Activated naive CD4-positive, alpha-beta T cell treated with anti-CD3 and anti-CD28 coated beads for 36 hours (primary cell): ENCODE measurements around the gene NMUR2. TPM values are rescaled to one million over a fixed set of nuclear protein-coding genes. Genes with fewer than 3 reads are reported as not detected.

ENCODE experiments used
- CTCF ChIA-PET: fragments of 350-600 bp; sonication (Branson Sonifier 250); formaldehyde crosslinking; loops from one replicate; lab custom pipeline; 2021; ENCODE audit warnings: antibody characterized with exemption; lab: Charles Lee
- DNase-seq: peaks from one replicate; pipeline ENCODE4 v3.0.0-alpha.2; 2020
- H3K27ac Mint-ChIP-seq: one replicate; pipeline ENCODE4 v1.8.0; 2021; ENCODE audit warnings: mild to moderate bottlenecking, mixed read lengths
- H3K27me3 Mint-ChIP-seq: one replicate; pipeline ENCODE4 v1.8.0; 2021; ENCODE audit warnings: low read depth, mixed read lengths
- H3K36me3 Mint-ChIP-seq: one replicate; pipeline ENCODE4 v1.8.0; 2021; ENCODE audit warnings: low read depth, mixed read lengths
- H3K4me1 Mint-ChIP-seq: one replicate; pipeline ENCODE4 v1.8.0; 2021; ENCODE audit warnings: low read depth, mixed read lengths
- H3K4me3 Mint-ChIP-seq: one replicate; pipeline ENCODE4 v1.8.0; 2021; ENCODE audit warnings: mild to moderate bottlenecking, moderate library complexity, mixed read lengths
- H3K9me3 Mint-ChIP-seq: one replicate; pipeline ENCODE4 v1.8.0; 2021; ENCODE audit warnings: mixed read lengths
- intact Hi-C: fragments of 100-400 bp; cut with micrococcal nuclease; formaldehyde crosslinking; loops from one replicate; pipeline ENCODE4 v1.15.1; 2023
- total RNA-seq, 2 experiments: library from RNA; stranded (reverse); gene quantifications; one replicate each; pipeline ENCODE4 v1.2.3, GENCODE V29; 2021

Gene NMUR2
- not detected for total RNA-seq

- Mint-ChIP-seq H3K4me3 (no peak within 1 kb of the TSS), H3K27me3 (peaks cover 3% of the 10 kb centered on the region), H3K27ac (no peak within 1 kb of the TSS), H3K9me3 (peaks cover 4% of the 10 kb centered on the region), H3K4me1 (no peaks in the 10 kb centered on the region), H3K36me3 (no peaks in the 10 kb centered on the region)
- no peak for DNase-seq
- intact Hi-C loops = no loop called here
- CTCF ChIA-PET = no interaction called here
Measured at GRCh38 chr5:152405145-152405544, at the start of gene NMUR2. NMUR2 (minus strand) TSS chr5:152405279; CDS start chr5:152405113, 166 bp downstream.

GRCh38 chr5:152443935-152444334 lies 38.9 kb upstream of the NMUR2 start:
- peaks cover 4% of the 10 kb centered on the region for H3K27me3 Mint-ChIP-seq
- H3K27ac Mint-ChIP-seq = no peak overlapping the region
- no peaks in the 10 kb centered on the region for H3K9me3 Mint-ChIP-seq
- no peak for DNase-seq
- intact Hi-C loops = no loop called here
- H3K4me3 Mint-ChIP-seq = no peak overlapping the region
- no peaks in the 10 kb centered on the region for H3K36me3 Mint-ChIP-seq
- CTCF ChIA-PET = interaction anchor here (1.3 kb wide), 1 partner anchor 11 kb away, joined by 3 read pairs; no protein-coding TSS in a partner anchor
- H3K4me1 Mint-ChIP-seq = no peaks in the 10 kb centered on the region

- Mint-ChIP-seq H3K36me3 (no peaks in the 10 kb centered on the region), H3K4me1 (no peaks in the 10 kb centered on the region), H3K4me3 (no peak overlapping the region), H3K27ac (no peak overlapping the region), H3K9me3 (no peaks in the 10 kb centered on the region), H3K27me3 (peaks cover 2% of the 10 kb centered on the region)
- intact Hi-C loops = no loop called here
- CTCF ChIA-PET = interaction anchor here (0.8 kb wide), 1 partner anchor 627 kb away, joined by 6 read pairs; no protein-coding TSS in a partner anchor
- DNase-seq = no peak
Measured at GRCh38 chr5:152439791-152440190, 34.7 kb upstream of the NMUR2 start.

GRCh38 chr5:152437866-152438265 lies 32.8 kb upstream of the NMUR2 start:
- H3K27me3 Mint-ChIP-seq = peaks cover 2% of the 10 kb centered on the region
- intact Hi-C loops = no loop called here
- H3K4me1 Mint-ChIP-seq = no peaks in the 10 kb centered on the region
- no peak for DNase-seq
- H3K27ac Mint-ChIP-seq = no peak overlapping the region
- H3K4me3 Mint-ChIP-seq = no peak overlapping the region
- no peaks in the 10 kb centered on the region for H3K36me3 Mint-ChIP-seq
- CTCF ChIA-PET = no interaction called here
- H3K9me3 Mint-ChIP-seq = no peaks in the 10 kb centered on the region

- no peak overlapping the region for H3K27ac Mint-ChIP-seq
- no peaks in the 10 kb centered on the region for H3K36me3 Mint-ChIP-seq
- CTCF ChIA-PET = no interaction called here
- intact Hi-C loops = no loop called here
- H3K27me3 Mint-ChIP-seq = no peaks in the 10 kb centered on the region
- H3K9me3 Mint-ChIP-seq = no peaks in the 10 kb centered on the region
- DNase-seq = no peak
- no peak overlapping the region for H3K4me3 Mint-ChIP-seq
- no peaks in the 10 kb centered on the region for H3K4me1 Mint-ChIP-seq
Measured at GRCh38 chr5:152427721-152428120, 22.6 kb upstream of the NMUR2 start.

GRCh38 chr5:152425083-152425482 lies 20.0 kb upstream of the NMUR2 start:
- intact Hi-C loops = no loop called here
- Mint-ChIP-seq H3K27ac (no peak overlapping the region), H3K36me3 (no peaks in the 10 kb centered on the region), H3K9me3 (no peaks in the 10 kb centered on the region), H3K4me1 (no peaks in the 10 kb centered on the region), H3K27me3 (no peaks in the 10 kb centered on the region), H3K4me3 (no peak overlapping the region)
- no peak for DNase-seq
- CTCF ChIA-PET = interaction anchor here (0.8 kb wide), 1 partner anchor 75 kb away, joined by 3 read pairs; no protein-coding TSS in a partner anchor

- CTCF ChIA-PET = interaction anchor here (0.8 kb wide), 1 partner anchor 74 kb away, joined by 3 read pairs; no protein-coding TSS in a partner anchor
- H3K4me3 Mint-ChIP-seq = no peak overlapping the region
- intact Hi-C loops = no loop called here
- H3K27me3 Mint-ChIP-seq = no peaks in the 10 kb centered on the region
- H3K27ac Mint-ChIP-seq = no peak overlapping the region
- H3K4me1 Mint-ChIP-seq = no peaks in the 10 kb centered on the region
- no peaks in the 10 kb centered on the region for H3K36me3 Mint-ChIP-seq
- no peaks in the 10 kb centered on the region for H3K9me3 Mint-ChIP-seq
- DNase-seq = no peak
Measured at GRCh38 chr5:152424501-152424900, 19.4 kb upstream of the NMUR2 start.

- Mint-ChIP-seq H3K9me3 (no peaks in the 10 kb centered on the region), H3K27me3 (no peaks in the 10 kb centered on the region), H3K4me3 (no peak overlapping the region), H3K36me3 (no peaks in the 10 kb centered on the region), H3K27ac (no peak overlapping the region), H3K4me1 (no peaks in the 10 kb centered on the region)
- intact Hi-C loops = no loop called here
- CTCF ChIA-PET = no interaction called here
- no peak for DNase-seq
Measured at GRCh38 chr5:152422081-152422480, 17.0 kb upstream of the NMUR2 start.

- CTCF ChIA-PET = no interaction called here
- no peak overlapping the region for H3K4me3 Mint-ChIP-seq
- no peaks in the 10 kb centered on the region for H3K27me3 Mint-ChIP-seq
- no peaks in the 10 kb centered on the region for H3K4me1 Mint-ChIP-seq
- H3K36me3 Mint-ChIP-seq = no peaks in the 10 kb centered on the region
- intact Hi-C loops = no loop called here
- no peak overlapping the region for H3K27ac Mint-ChIP-seq
- H3K9me3 Mint-ChIP-seq = peaks cover 4% of the 10 kb centered on the region
- DNase-seq = no peak
Measured at GRCh38 chr5:152412129-152412528, 7.0 kb upstream of the NMUR2 start.

GRCh38 chr5:152406082-152406481 lies 1.0 kb upstream of the NMUR2 start:
- Mint-ChIP-seq H3K9me3 (peaks cover 4% of the 10 kb centered on the region), H3K27ac (no peak overlapping the region)
- CTCF ChIA-PET = no interaction called here

GRCh38 chr5:152404494-152404893 lies 585 bp downstream of the NMUR2 start:
- Mint-ChIP-seq H3K27me3 (peaks cover 3% of the 10 kb centered on the region), H3K9me3 (peaks cover 4% of the 10 kb centered on the region), H3K4me1 (no peaks in the 10 kb centered on the region), H3K36me3 (no peaks in the 10 kb centered on the region), H3K4me3 (no peak overlapping the region), H3K27ac (no peak overlapping the region)
- no peak for DNase-seq
- intact Hi-C loops = no loop called here
- CTCF ChIA-PET = no interaction called here

More at GRCh38 chr5:152406082-152406481, 1.0 kb upstream of the NMUR2 start:
- no peaks in the 10 kb centered on the region for H3K4me1 Mint-ChIP-seq
- no peaks in the 10 kb centered on the region for H3K36me3 Mint-ChIP-seq
- DNase-seq = no peak
- H3K4me3 Mint-ChIP-seq = no peak overlapping the region
- intact Hi-C loops = no loop called here
- H3K27me3 Mint-ChIP-seq = peaks cover 3% of the 10 kb centered on the region

- intact Hi-C loops = no loop called here
- H3K27me3 Mint-ChIP-seq = peaks cover 3% of the 10 kb centered on the region
- H3K36me3 Mint-ChIP-seq = no peaks in the 10 kb centered on the region
- peaks cover 2% of the 10 kb centered on the region for H3K9me3 Mint-ChIP-seq
- CTCF ChIA-PET = interaction anchor here (0.5 to 0.9 kb wide), 3 partner anchors 54 to 125 kb away, joined by 3 read pairs; no protein-coding TSS in a partner anchor
- no peak for DNase-seq
- no peak overlapping the region for H3K4me3 Mint-ChIP-seq
- no peaks in the 10 kb centered on the region for H3K4me1 Mint-ChIP-seq
- no peak overlapping the region for H3K27ac Mint-ChIP-seq
Measured at GRCh38 chr5:152403046-152403445, 2.0 kb downstream of the NMUR2 start.

- Mint-ChIP-seq H3K4me3 (no peak overlapping the region), H3K36me3 (no peaks in the 10 kb centered on the region), H3K27ac (no peak overlapping the region), H3K4me1 (no peaks in the 10 kb centered on the region), H3K9me3 (peaks cover 2% of the 10 kb centered on the region), H3K27me3 (peaks cover 3% of the 10 kb centered on the region)
- DNase-seq = no peak
- intact Hi-C loops = no loop called here
- CTCF ChIA-PET = no interaction called here
Measured at GRCh38 chr5:152400846-152401245, 4.2 kb downstream of the NMUR2 start.
